HPDE6-E6E7 (cell line): ENCODE data around the gene C2CD4C.
"Not testable (repeated sequence)": the region's sequence is repeated elsewhere in the genome, so short reads cannot be mapped to it uniquely, and the experiment has no call there.

Experiments
- DNase-seq: peaks from one replicate; pipeline ENCODE4 v3.0.0; 2011; ENCODE audit warnings: missing footprints; ENCODE audit errors: extremely low spot score

C2CD4C gene

DNA sequence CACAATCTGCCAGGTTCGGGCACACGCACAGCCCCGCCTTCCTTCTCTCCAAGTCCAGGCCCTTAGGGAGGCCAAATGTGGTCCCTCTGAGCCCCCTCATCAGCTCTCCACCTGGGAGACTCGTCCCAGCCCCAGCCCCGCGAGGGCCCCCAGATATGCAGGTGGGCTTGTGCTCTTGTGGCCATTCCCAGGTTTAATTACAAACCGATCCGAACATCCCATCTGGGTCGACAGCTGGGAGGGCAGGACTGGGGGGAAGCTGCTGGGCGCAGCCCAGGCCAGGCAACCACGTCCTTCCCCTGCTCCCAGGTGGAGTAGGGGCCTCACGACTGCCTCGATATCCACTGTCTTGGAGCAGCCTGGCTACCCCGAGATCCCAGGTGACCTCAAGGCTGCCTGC, 7.5 kb upstream of the C2CD4C start:
- DNase-seq = no peak

DNA sequence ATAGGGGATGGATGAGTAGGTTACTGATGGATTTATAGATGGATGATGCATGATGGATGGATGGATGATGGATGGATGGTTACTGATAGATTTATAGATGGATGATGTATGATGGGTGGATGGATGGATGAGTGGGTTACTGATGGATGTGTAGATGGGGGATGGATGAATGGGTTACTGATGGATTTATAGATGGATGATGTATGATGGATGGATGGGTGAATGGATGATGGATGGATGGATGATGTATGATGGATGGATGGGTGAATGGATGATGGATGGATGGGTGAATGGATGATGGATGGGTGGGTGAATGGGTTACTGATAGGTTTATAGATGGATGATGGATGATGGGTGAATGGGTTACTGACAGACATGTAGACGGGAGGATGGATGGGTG, 6.3 kb upstream of the C2CD4C start:
- no peak for DNase-seq

DNA sequence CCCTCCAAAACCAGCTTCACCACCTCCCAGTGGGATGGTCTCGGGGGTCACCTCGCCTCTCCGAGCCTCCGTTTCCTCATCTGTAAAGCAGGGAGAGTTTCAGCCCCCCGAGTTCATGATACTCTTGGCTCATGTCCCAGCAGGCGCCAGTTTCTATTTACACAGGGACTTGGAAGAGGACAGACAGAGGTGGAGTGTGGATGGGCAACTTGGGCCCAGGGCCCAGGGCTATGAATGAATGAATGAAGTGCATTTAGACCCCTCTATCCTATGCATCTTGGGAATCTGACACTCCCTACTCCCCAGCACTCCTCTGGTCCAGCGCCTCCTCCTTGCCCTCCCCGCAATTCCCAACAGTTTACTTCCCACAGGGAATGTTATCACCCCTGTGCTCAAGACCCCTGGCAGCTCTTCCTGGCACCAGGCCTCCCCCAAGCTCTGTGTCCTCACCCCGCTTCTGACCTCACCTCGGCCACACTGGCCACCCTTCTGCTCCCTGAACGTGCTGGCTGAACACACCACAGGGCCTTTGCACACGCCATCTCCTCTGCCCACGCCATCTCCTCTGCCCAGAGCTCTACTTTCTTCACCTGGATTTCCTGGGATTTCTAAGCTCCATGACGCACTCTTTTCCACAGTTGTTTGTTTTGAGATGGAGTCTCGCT, 4.9 kb upstream of the C2CD4C start:
- no peak for DNase-seq

DNA sequence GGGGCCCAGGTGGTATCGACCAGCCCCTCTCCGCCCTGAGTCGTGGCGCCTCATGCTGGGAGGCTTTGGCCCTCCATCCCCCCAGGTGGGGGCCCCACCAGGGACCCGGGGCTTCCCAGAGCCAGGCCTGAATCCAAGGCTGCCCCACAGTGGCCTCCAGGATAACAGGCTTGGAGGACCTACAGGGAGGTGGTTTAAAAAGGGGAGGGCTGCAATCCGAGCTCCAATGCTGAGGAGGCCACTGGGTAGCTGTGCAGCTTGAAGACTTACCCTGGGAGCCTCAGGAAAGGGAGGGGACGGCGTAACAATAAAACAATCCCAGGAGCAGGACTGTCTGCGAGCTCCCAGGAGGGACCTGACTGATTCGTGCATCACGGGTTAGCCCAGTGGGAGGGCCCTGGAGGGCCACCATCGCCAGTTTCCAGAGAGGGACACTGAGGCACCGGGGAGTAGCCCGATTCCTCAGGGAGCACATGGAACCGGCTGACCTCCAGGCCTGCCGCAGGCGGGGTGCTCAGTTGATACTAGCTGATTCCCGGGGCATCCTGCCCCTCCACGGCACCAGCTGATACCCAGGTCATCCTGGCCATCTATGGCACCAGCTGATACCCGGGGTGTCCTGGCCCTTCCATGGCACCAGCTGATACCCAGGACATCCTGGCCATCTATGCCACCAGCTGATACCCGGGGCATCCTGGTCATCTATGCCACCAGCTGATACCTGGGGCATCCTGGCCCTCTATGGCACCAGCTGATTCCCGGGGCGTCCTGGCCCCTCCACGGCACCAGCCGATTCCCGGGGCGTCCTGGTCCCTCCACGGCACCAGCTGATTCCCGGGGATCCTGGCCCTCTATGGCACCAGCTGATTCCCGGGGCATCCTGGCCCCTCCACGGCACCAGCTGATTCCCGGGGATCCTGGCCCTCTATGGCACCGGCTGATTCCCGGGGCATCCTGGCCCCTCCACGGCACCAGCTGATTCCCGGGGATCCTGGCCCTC, 3.7 kb upstream of the C2CD4C start:
- no peak for DNase-seq

DNA sequence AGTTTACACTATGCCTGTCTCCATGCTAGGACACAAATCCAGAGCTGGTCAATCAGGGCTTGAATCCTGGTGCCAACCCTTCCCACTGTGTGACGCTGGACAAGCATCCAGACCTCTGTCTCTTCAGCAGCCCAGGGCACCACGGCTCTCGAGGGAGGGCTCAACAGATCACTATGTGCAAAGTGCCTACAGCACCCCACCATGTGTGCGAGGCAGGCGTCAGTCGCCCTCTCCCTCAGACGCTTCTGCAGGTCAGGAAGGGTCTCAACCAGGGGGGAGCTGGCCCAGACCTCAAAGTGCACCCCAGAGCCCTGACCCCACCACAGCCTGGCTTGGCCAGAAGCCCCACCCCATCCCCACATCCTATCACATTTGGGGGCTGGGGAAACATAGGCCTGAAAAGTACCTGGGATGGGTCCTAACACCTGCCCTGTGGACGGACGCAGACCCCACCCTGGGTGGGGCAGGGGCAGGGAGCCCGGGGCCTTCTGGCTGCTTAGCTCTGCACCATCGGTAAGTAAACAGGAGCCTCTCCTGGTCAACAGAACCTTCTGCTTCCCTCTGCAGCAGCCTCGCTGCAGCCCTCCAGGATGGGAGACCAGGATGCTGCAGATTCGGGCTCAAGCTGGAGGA, 2.9 kb upstream of the C2CD4C start:
- DNase-seq = no peak

DNA sequence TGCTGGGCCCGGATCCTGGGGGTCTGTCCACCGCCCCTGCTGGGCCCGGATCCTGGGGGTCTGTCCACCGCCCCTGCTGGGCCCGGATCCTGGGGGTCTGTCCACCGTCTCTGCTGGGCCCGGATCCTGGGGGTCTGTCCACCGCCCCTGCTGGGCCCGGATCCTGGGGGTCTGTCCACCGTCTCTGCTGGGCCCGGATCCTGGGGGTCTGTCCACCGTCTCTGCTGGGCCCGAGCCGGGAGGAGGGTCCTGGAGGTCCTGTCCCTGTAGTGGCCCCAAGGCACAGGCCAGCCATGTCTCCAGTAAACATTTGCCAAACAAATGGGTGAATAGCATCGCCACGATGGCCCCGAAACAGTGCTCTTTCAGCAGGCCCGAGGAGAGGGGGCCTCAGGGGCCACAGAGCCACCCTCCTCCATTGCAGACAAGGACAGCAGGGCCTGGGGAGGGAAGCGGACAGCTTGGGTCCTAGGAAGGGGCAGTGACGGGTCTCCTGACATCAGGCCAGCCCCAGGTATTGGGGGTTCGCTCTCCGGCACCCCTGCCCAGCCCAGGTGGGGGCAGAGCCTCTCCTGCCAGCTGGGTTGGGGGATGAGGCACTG, 2.3 kb upstream of the C2CD4C start:
- not testable (repeated sequence) for DNase-seq

DNA sequence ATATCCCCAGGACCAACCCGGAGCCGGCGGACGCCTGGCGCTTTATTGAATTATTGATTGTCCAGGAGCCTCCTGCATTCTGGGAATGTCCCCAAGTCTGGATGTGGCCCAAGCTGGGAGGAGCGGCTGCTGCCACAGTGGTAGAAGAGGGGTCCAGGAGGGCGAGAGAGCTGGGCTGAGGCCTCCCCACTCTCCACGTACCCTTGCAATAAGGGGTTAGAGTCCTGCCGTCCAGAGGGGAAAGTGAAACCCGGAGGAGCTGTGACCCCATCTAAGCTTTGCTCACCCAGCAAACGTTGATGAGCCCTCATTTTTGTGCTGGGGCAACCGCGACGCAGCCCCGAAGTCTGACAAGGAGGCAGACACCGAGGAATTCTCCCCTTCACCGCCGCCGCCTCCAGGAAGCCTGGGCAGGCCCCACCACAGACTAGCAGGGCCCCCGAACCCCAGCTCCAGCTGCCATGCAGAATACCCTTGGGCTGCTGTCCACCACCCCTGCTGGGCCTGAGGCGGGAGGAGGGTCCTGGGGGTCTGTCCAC, 1.4 kb upstream of the C2CD4C start:
- DNase-seq = no peak

DNA sequence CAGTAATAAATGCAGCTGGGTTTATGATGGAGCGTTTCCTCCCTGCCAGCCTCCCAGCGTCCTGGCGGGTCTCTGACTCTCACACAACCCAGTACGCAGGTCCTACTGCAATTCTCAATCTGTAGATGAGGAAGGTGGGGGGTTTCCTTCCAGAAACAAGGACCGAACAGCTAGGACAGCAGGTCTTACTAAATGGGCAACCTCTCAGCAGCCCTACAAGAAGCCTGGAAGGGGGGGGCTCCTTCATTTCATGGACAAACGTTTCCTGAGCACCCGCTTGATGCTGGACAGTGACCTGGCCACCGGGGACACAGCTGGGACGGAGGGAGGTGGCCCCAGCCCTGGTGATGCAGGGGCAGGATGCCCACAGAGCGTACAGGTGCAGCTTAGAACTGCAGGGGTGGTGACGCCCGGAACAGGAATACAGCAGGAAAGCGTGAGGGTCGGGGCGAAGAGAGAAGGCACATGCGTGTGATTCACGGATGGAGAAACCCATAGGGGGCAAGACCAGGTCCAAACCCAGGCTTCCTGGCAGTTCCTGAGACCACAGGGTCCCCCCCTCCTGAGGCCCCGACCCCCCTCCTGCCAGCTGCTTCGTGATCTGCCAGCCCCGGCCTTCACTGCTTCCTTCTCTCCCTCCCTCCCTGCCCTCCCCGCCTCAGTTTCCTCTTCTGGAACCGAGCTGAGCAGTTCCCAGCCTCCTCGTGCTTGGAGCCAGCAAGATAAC, 732 bp upstream of the C2CD4C start:
- no peak for DNase-seq

DNA sequence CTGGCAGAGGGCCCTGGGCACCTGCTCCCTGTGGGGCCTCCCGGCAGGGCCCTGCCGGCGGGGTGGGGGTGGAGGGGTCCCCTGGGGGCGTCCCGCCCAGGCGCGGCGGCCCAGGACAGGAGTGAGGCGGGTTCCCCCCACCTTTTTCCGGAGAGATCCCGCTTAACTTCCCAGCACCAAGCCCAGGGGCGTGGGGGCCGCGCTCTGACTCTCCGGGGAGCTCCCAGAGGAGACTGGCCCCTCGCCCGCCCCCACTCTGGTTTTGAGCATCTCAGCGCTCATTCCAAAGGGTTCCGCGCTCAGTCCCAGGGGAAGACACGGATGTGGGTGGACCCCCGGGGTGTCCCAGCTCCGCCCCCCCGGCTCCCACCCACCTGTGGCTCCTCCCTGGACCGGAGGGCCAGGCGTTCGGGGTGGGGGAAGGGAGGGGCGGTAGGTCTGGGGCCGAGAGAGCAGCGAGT, 476 bp downstream of the C2CD4C start:
- no peak for DNase-seq

DNA sequence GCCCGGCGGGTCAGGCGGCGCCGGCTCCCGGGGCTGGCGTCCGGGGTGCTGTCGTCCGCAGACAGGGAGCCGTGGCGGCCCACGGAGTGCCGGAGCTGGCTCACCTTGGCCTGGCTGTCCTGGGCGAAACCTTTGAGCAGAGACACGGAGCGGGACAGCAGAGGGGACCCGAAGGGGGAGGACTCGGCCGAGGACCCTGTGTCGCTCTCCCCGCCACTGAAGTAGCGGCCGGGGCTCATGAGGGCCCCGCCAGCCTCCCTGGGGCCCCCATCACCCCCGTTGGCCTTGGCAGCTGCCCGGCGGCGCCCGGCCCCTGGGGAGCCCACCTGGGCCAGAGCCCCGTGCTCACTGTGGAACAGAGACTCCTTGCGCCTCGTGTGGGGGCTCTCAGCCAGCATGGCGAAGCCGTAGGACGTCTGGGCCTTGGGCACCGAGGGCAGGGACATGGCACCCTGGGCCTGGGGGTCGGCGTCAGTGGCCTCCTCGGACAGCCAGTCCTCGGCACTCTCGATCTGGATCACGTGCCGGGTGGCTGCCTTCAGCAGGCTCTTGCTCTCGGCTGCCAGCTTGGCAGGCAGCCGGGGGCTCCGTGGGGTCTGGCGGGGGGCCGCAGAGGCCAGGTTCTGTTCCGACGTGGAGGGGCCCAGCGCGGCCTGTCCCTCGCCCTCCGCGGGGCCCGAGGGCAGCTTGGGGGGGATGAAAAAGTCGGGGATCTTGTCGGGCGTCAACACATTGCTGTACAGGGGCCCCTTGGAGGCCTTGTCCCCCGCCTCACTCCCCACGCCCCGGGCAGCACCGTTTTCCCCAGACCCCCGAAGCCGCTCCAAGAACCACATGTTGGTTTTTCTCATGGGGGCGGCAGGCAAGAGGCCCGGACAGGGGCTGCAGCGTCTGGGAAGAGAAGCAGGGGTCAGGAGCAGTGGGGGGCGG, 1.2 kb downstream of the C2CD4C start:
- DNase-seq = no peak

DNA sequence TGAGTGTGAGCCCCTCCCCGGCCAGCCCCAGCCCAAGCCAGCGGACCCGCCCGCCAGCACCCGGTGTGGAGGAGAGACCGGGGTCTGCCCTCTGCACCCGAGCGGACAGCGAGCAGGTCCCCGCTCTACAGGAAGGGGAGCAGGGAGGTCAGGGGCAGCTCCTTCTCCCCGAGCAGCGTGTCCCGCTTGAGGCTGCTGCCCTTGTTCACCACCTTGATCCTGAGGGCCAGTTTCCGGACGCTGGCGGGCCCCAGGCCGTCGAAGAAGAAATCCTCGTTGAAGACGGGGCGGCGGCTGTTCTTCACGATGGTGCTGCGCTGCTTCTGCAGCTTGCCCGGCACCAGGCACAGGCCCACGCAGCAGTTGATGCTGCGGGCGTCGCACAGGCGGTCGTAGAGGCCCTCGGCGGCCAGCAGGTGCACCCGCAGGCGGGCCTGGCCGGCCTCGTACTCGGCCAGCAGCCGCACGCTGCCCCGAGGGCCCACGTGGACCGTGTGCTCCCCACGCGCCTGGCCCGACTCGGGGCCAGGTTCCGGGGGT, 1.9 kb downstream of the C2CD4C start:
- DNase-seq = no peak

DNA sequence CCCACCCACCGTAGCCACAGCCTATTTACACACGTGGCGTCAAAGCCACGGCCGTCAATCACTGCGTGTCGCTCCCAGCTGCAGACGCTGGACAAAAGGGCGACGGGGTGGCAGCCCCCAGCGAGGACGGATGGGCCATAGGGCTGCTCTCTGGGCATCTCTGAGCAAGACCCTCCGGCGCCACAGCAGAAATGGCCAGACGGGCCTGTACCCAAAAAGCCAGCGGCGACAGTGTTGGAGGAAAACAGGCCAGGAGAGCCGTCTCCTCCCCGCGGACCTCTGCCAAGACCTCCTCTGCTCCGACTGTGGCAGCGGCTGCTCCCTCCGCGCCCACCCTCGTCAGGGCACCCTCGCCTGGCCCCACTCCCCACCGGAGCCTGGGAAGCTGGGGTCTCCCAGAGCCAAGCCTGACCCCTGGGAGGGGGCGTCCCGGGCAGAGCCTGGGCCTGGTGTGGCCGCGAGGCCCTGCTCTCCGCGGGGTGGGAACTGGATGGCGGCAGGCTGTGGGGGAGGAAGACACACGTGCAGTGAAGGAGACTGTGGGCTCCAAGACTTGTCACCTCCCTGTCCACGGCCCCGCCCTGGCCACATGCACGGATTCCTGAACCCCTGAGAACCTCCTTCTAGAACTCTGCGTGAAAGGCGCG, 2.7 kb downstream of the C2CD4C start:
- no peak for DNase-seq

DNA sequence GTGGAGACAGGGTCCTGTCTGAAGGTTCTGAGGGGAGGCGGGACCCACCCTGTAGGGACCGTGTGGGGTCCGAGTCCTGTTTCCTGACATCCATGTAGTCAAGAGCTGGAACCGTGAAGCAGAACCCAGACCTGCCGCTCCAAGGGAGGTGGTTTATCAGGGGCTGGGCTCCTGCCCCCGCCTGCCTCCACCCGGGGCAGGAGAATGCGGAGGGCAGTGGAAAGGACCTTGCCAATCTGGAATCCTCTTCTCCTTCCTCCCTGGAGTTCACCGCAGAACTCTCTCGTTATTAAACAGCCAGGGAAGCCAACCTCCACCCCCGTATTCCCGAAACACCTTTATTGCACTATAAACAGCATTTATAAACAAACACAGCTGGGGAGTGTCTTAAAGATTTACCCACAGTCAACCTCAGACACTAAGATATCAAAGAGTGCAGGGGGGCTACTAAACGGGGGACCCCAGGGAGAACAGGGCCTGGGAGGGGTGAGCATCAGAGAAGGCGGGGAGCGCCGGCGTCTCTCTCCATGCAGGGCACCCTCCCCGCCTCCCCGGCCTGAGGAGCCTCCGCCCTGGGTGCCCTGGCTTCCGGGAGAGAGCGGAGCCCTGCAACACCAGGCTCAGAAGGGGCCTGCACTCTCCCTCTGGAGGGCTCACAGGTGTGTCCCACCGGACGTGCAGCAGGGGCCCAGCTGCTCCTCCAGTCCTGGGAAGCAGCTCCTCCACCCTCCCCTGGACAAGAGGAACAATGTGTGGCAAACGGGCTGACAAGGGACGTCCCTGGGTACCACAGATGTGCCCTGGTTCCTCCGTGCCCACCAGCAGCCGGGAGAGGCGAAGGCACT, 3.6 kb downstream of the C2CD4C start:
- DNase-seq = no peak

DNA sequence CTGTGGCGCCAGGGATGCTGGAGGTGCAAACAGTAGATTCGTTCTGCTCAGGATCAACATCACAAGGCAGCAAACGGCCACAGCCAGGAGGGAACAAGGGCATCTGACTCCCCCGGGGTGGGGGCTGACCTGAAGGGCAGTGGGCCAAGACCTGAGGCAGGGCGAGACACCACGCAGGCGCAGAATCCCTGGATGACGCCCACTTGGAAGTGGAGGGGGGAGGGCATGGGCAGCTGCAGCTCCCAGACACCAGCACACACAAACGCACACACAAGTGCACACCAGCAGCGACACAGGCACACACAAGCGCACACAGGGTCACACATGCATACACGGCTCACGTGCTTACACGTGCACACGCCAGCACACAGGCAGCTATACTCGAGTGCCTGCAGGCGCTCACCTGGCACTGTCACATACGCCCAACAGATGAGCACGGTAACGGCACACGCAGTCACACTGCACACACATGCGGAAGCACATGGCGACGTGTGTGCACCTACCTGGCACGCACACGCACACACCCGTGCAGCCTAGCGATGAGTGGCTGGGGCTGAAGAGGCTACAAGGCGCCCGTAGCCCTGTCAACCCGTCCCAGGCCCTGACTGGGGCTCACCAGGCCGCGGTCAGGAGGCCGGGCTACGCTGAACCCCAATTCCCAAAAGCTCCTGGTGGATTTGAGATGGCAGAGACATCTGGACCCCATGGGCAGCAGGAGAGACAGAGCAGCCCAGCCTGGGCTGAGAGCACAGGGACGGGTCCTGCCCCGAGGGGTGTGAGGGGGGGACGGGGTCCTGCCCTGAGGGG, 5.5 kb downstream of the C2CD4C start:
- no peak for DNase-seq

DNA sequence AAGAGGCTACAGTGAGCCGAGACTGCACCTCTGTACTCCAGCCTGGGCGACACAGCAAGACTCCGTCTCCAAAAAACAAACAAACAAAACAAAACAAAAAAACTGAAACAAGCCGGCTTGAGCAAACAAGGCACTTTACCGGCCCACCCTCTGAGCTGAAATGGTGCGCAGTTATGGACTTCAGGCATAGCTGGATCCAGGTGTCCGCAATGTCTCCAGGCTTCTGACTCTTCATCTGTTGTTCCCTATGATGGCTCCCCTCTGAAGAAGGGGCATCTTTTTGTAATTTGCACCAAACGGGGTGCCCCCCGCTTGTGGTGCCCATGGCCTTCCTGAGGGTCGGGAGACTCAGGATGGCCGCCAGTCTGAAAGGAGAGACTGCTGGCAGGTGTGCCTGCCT, 6.2 kb downstream of the C2CD4C start:
- no peak for DNase-seq

DNA sequence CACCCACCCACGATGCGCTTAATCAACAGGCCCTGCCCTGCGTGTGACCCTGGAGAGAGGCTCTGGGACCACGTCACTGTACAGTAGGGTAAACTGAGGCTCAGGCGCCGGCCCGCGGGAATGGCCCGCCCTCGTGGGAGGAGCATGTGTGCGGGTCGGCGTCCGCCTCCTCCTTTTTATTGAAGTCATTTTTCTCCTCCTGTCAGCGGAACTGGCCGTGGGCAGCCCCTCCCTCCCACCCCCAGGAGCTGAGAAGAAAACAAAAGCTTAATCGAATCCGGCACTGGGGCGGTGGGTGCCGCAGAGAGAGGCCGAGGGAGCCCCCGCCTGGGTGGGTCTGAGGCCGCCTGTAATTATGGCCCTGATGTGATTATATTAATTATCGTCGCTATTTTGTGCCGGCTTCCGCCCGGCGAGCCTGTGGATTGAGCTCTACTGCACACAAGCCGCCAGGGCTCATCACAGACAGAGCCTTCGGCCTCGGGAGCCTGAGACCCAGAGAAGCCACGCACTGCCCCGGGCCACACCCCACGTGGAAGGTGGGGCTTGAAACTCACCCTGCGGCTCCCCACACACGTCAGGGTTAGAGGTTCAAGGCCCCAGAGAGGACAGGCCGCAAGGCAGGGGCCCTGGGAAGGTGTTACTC, 7.0 kb downstream of the C2CD4C start:
- no peak for DNase-seq
